Measurements from ENCODE around the gene CCDC92.

GRCh38 chr12:123998344-123998990 is 25.8 kb upstream of the CCDC92 start:
- no peak for TF ChIP-seq EZH2 (IDR thresholded peaks at IDR 0.05; ENCODE audit: insufficient read depth, low read length)
- TF ChIP-seq CTCF (IDR thresholded peaks at IDR 0.05; ENCODE audit: insufficient read depth, low read depth, low read length) = no peak

All from astrocyte (in vitro differentiated cells and primary cell).